ENCODE results near the gene DAND5. TPM values are rescaled to one million over a fixed set of nuclear protein-coding genes. Genes with fewer than 3 reads are reported as not detected.

Gene DAND5
- total and polyA plus RNA-seq, 2 donors (not counting 1 experiment from before 2014, with no cell fraction given), result not detected

DNA sequence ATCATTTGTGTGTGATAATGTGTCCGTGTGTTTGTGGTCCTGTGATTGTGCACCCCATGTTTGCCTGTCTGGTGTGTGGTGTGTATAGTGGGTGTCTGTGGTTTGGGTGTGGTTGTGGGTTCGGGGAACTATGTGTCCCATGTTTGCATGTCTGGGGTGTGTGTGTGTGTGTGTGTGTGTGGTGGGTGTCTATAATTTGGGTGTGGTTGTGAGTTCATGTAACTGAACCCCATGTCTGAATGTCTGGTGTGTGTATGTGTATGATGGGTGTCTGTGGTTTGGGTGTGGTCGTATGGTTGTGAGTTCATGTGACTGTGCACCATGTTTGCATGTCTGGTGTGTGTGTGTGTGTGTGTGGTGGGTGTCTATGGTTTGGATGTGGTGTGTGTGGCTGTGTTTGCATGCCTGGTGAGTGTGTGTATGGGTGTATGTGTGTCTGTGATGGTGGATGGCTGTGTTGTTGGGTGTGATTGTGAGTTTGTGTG lies 14.8 kb downstream of the DAND5 start:
- Mint-ChIP-seq H3K27ac (no peak overlapping the region), H3K4me3 (no peak overlapping the region), H3K27me3 (peaks cover 4% of the 10 kb centered on the region), H3K4me1 (peaks cover 15% of the 10 kb centered on the region), H3K9me3 (ENCODE audit: insufficient read depth) (no peaks in the 10 kb centered on the region)
- Histone ChIP-seq H3K79me2 (ENCODE audit: control insufficient read depth, insufficient read depth, low read length) (no peaks in the 10 kb centered on the region), H3K27me3 (replicated peaks in 1 of 4; ENCODE audit: control extremely low read depth in 1 of 4, control insufficient read depth in 3 of 4, insufficient read depth in 4 of 4, low read length in 3 of 4) (peaks cover 0 to 10% (median 2%) of the 10 kb centered on the region in 4 experiments), H3K9me3 (ENCODE audit: control extremely low read depth in 1 of 3, control insufficient read depth in 2 of 3, insufficient read depth in 1 of 3, low read length in 2 of 3) (no peaks in the 10 kb centered on the region), H3K4me3 (ENCODE audit: control extremely low read depth in 1 of 5, extremely low read depth in 1 of 5, insufficient read depth in 1 of 5, low read depth in 2 of 5, low read length in 4 of 5) (no peak overlapping the region), H3K4me1 (ENCODE audit: control insufficient read depth in 2 of 2, insufficient read depth in 2 of 2, low read length in 2 of 2) (peaks cover 30 to 43% of the 10 kb centered on the region in 2 donors), H3K4me2 (replicated peaks; ENCODE audit: low read depth, low read length, poor library complexity, severe bottlenecking) (peak overlapping the region; percentile 91), H3K9ac (ENCODE audit: low read length) (no peak overlapping the region), H3K36me3 (replicated peaks in 1 of 2; ENCODE audit: control extremely low read depth in 1 of 2, control insufficient read depth in 1 of 2, extremely low read depth in 1 of 2, insufficient read depth in 2 of 2, low read length in 1 of 2) (no peaks in the 10 kb centered on the region), H3K27ac (ENCODE audit: low read length in 2 of 2) (no peak overlapping the region), H2AFZ (ENCODE audit: insufficient read depth, low read depth, low read length, poor library complexity, severe bottlenecking) (no peak overlapping the region), H4K20me1 (ENCODE audit: control insufficient read depth, insufficient read depth, low read length, poor library complexity, severe bottlenecking) (no peaks in the 10 kb centered on the region)
- intact Hi-C loops (cut with micrococcal nuclease), result loop anchor here (5.0 kb wide), 1 partner anchor 763 kb away; a partner anchor contains a TSS
- ATAC-seq (ENCODE audit: low read depth) (no peak), DNase-seq (peak; percentile 45)
- ChIA-PET CTCF (interaction anchor here (0.9 to 12.5 kb wide), 6 partner anchors 19 to 121 kb away, joined by 3 to 285 read pairs (median 9); no protein-coding TSS in a partner anchor), POLR2A (interaction anchor here (0.5 to 1.3 kb wide), 3 partner anchors 10 to 111 kb away, joined by 3 to 4 read pairs (median 3); no protein-coding TSS in a partner anchor)
- WGBS (ENCODE audit: insufficient coverage), result 74% methylated on average over 3 of the region's 3 CpGs
- TF ChIP-seq, protein P1, sequence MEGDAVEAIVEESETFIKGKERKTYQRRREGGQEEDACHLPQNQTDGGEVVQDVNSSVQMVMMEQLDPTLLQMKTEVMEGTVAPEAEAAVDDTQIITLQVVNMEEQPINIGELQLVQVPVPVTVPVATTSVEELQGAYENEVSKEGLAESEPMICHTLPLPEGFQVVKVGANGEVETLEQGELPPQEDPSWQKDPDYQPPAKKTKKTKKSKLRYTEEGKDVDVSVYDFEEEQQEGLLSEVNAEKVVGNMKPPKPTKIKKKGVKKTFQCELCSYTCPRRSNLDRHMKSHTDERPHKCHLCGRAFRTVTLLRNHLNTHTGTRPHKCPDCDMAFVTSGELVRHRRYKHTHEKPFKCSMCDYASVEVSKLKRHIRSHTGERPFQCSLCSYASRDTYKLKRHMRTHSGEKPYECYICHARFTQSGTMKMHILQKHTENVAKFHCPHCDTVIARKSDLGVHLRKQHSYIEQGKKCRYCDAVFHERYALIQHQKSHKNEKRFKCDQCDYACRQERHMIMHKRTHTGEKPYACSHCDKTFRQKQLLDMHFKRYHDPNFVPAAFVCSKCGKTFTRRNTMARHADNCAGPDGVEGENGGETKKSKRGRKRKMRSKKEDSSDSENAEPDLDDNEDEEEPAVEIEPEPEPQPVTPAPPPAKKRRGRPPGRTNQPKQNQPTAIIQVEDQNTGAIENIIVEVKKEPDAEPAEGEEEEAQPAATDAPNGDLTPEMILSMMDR (IDR thresholded peaks at IDR 0.05), result no peak
- TF ChIP-seq EZH2 (IDR thresholded peaks at IDR 0.05; ENCODE audit: borderline replicate concordance, insufficient read depth, low read depth, low read length, poor library complexity, severe bottlenecking), result no peak

DNA sequence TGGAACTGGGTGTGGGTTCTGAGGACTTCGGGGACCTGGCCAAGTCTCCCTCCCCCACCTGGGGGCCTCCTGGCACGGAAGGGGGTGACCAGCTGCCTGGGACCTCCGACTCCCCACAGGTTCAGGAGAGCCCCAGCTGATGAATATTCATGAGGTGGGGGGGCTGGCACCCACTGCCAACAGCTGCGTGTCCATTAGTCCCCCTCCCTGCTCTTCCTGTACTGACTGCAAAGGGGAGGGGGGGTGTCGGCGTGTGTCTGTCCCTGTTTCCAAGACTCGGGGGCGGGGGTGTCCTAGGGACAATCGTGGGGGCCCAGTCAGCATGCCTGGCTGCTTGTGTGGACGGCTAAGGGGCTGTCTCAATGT lies 15.3 kb downstream of the DAND5 start:
- H3K4me1 Mint-ChIP-seq, result peaks cover 13% of the 10 kb centered on the region
- H4K20me1 ChIP-seq (ENCODE audit: control insufficient read depth, insufficient read depth, low read length, poor library complexity, severe bottlenecking), result no peaks in the 10 kb centered on the region
- H3K27ac Mint-ChIP-seq, result peak overlapping the region; percentile 39
- 38% methylated on average over 7 of the region's 10 CpGs for WGBS (ENCODE audit: insufficient coverage)
- ChIA-PET CTCF (interaction anchor here (1.7 to 12.5 kb wide), 4 partner anchors 20 to 120 kb away, joined by 6 to 285 read pairs (median 36); no protein-coding TSS in a partner anchor), POLR2A (interaction anchor here (0.7 to 1.3 kb wide), 2 partner anchors 9 to 109 kb away, joined by 3 to 4 read pairs; no protein-coding TSS in a partner anchor)
- TF ChIP-seq, protein P1 (IDR thresholded peaks at IDR 0.05), result no peak
- TF ChIP-seq EZH2 (IDR thresholded peaks at IDR 0.05; ENCODE audit: borderline replicate concordance, insufficient read depth, low read depth, low read length, poor library complexity, severe bottlenecking), result no peak
- no peak overlapping the region for H2AFZ ChIP-seq (ENCODE audit: insufficient read depth, low read depth, low read length, poor library complexity, severe bottlenecking)
- DNase-seq (no peak), ATAC-seq (ENCODE audit: low read depth) (no peak)
- no peak overlapping the region for H3K4me3 ChIP-seq (ENCODE audit: control extremely low read depth in 1 of 5, extremely low read depth in 1 of 5, insufficient read depth in 1 of 5, low read depth in 2 of 5, low read length in 4 of 5)
- H3K9me3 Mint-ChIP-seq (ENCODE audit: insufficient read depth), result no peaks in the 10 kb centered on the region
- no peak overlapping the region for H3K27ac ChIP-seq (ENCODE audit: low read length in 2 of 2)
- peaks cover 0 to 10% (median 2%) of the 10 kb centered on the region in 4 experiments for H3K27me3 ChIP-seq (replicated peaks in 1 of 4; ENCODE audit: control extremely low read depth in 1 of 4, control insufficient read depth in 3 of 4, insufficient read depth in 4 of 4, low read length in 3 of 4)
- peak overlapping the region; percentile 7 for H3K4me3 Mint-ChIP-seq
- H3K36me3 ChIP-seq (replicated peaks in 1 of 2; ENCODE audit: control extremely low read depth in 1 of 2, control insufficient read depth in 1 of 2, extremely low read depth in 1 of 2, insufficient read depth in 2 of 2, low read length in 1 of 2), result no peaks in the 10 kb centered on the region
- H3K27me3 Mint-ChIP-seq, result peaks cover 4% of the 10 kb centered on the region
- H3K79me2 ChIP-seq (ENCODE audit: control insufficient read depth, insufficient read depth, low read length), result no peaks in the 10 kb centered on the region
- peaks cover 30 to 43% of the 10 kb centered on the region in 2 donors for H3K4me1 ChIP-seq (ENCODE audit: control insufficient read depth in 2 of 2, insufficient read depth in 2 of 2, low read length in 2 of 2)
- intact Hi-C loops (cut with micrococcal nuclease), result loop anchor here (5.0 kb wide), 1 partner anchor 763 kb away; a partner anchor contains a TSS
- no peaks in the 10 kb centered on the region for H3K9me3 ChIP-seq (ENCODE audit: control extremely low read depth in 1 of 3, control insufficient read depth in 2 of 3, insufficient read depth in 1 of 3, low read length in 2 of 3)
- H3K9ac ChIP-seq (ENCODE audit: low read length), result no peak overlapping the region
- H3K4me2 ChIP-seq (replicated peaks; ENCODE audit: low read depth, low read length, poor library complexity, severe bottlenecking), result peak overlapping the region; percentile 91

All from B cell (primary cell).